SKM-1 (cell line): ENCODE data around the gene MYL5.
"Not testable (repeated sequence)": the region's sequence is repeated elsewhere in the genome, so short reads cannot be mapped to it uniquely, and the experiment has no call there.

Experiments
- DNase-seq: peaks from one replicate; lab custom pipeline; 2025; ENCODE audit not compliant: unreplicated experiment; lab: John Stamatoyannopoulos, UW

Gene MYL5

DNA sequence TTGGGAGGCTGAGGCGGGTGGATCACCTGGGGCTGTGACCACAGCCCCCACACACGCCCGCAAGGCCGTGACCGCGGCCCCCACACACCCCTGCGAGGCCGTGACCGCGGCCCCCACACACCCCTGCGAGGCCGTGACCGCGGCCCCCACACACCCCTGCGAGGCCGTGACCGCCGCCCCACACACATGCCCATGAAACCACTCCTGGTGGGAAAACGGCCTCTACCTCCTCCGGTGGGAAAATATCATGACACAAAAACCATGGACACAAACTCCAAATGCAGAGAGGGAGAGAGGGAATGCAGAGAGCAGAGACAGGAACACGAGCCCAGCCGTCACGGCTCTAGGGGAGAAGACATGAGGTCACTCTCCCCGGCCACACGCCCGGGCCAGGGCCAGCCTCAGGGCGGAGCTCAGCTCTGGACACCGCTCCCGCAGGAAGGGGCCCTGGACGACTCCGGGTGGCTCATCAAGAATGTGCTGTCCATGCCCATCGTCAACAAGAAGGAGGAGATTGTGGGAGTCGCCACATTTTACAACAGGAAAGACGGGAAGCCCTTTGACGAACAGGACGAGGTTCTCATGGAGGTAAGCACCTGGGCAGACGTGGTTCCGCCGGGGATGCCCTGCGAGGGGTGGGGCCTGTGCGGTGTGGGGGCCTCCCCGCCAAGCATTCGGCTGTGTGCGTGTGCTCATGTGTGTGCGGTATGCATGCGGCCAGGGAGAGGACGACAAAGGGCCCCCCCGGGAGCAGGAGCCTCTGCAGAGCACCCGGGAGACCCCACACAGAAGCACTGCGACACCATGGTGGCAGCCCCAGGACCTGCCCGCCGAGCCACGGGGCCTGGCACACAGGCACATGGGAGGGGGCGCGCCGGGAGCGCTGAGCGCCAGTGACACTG is 17.7 kb upstream of the MYL5 start:
- DNase-seq, result no peak

DNA sequence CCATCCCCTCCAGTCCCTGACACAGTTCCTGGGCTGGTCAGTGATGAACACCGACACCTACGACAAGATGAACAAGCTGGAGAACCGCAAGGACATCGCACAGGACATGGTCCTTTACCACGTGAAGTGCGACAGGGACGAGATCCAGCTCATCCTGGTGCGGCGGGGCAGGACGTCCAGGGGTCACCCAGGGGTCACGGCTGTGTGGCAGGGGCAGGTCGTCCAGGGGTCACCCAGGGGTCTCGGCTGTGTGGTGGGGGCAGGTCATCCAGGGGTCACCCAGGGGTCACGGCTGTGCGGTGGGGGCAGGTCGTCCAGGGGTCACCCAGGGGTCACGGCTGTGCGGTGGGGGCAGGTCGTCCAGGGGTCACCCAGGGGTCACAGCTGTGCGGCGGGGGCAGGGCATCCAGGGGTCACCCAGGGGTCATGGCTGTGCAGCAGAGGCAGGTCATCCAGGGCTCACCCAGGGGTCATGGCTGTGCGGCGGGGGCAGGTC is 17.0 kb upstream of the MYL5 start:
- no peak for DNase-seq

- DNase-seq, result no peak
Measured at GRCh38 chr4:657834-658667, 16.3 kb upstream of the MYL5 start.

- no peak for DNase-seq
Measured at GRCh38 chr4:658681-659667, 15.4 kb upstream of the MYL5 start.

- DNase-seq, result no peak
Measured at GRCh38 chr4:659851-660250, 14.5 kb upstream of the MYL5 start.

- no peak for DNase-seq
Measured at GRCh38 chr4:660401-660800, 13.9 kb upstream of the MYL5 start.

DNA sequence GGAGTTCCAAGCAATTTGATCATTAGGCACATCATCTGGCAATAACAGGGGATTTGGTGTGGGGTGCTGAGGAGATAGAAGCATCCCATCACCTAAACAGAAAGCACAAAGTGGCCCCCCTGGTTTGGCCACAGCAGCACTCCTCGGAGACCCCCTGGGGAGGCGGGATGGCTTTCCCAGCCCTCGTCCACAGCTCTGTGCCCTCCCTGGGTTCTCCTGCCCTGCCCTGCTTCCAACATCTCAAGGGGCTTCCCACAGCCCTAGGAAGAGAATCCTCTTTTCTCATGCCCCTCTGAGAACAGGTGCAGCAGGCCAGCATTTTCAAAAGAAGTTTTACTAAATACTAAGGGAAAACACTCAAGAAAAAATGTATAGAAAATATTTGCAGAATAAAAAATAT is 13.1 kb upstream of the MYL5 start:
- no peak for DNase-seq

DNA sequence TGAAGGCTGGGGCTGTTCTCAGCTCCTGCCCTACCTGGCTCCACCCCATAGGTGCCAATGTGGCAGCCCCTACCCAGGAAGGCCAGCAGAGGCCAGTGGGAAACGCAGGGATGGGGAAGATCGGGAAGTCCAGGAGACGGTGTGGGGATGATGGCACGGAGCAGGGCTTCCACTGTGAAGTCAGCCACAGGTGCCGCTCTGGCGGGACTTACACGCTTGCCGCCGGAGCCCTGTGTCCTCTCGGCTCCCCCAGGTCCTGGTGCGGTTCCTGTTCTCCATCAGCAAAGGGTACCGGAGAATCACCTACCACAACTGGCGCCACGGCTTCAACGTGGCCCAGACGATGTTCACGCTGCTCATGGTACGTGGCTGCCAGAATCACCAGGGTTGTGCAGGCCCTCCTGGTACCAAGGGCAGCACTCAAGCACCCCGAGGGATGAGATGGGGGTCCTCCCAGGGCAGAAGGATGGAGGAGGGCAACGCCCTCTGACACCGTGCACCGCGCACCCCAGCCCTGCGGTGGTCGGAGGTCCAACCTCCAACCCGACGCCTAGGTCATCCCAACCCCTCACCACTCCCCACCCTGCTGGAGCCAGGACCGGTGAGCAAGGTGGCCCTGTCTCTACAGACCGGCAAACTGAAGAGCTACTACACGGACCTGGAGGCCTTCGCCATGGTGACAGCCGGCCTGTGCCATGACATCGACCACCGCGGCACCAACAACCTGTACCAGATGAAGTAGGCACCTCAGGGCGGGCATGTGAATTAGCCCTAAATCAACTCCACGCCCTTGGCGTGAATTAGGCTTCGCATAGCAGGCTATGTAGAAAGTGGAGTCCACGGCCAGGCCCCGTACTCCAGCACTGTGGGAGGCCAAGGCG is 12.2 kb upstream of the MYL5 start:
- DNase-seq, result no peak

GRCh38 chr4:663046-663437 is 11.3 kb upstream of the MYL5 start:
- no peak for DNase-seq

GRCh38 chr4:663438-664428 is 10.6 kb upstream of the MYL5 start:
- no peak for DNase-seq

DNA sequence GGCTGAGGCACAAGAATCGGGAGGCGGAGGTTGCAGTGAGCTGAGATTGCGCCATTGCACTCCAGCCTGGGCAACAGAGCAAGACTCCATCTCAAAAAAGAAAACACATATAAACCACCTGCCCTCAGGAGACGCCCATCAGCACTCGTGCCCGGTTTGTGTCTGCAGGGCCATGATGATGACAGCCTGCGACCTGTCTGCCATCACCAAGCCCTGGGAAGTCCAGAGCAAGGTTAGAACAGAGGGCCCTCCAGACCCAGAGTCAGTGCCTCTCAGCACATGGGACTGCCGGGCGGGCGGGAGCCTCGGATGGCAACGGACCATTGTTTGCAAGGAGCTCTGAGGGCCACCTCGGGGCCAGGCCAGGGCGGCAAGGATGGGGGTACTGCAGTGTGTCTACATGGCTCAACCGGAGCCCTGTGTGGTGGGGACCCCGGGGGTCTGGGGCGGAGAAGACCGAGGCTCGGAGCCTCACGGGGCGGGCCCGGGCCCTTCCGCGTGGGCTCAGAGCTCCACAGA is 9.6 kb upstream of the MYL5 start:
- no peak for DNase-seq

DNA sequence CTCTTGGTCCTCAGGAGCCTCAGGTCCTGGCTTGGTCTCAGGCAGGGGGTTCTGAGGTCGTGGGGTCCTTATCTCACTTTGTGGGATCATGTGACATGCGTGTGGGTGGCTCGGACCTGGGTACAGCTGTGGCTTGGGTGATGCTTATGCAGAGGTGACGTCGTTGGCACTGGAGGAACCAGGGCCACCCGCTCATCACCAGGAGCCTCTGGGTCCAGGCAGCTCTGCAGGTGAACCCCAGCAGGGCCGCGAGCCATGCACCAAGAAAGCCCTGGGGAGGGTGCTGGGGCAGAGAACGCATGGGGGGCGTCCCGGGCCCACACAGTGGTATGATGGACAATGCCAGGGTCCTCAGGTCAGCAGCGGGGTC is 9.0 kb upstream of the MYL5 start:
- DNase-seq, result no peak

DNA sequence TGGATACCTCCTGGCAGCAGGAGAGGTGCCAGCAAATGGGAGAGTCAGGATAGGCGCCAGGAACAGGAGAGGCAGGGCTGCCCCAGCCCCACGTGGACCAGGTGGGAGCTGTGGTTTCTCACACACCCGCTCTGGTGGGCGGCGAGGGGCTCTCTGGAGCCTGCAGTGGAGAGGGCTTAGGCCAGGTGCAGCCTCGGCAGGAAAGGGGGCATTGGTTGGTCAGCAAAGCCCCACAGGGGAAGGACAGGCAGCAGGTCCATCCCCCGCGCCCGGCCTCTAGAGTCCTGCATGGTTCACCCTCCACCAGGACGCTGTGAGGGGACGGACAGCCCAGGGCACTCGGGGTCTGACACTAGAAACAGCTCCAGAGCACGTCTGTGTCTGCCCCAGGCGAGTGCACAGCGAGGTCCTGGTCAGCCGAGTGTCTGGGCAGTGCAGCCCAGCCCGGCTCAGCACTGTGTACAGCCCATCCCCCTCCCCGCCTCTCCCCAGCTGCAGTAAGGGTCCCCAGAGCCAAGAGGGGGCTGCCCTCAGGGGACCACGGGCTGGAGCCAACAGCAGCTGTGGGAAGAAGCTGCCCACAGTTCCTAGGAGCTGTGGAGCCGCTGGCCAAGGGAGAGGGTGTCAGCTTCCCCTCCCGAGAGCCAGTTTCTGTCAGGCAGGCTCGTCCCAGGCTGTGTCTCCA is 8.4 kb upstream of the MYL5 start:
- no peak for DNase-seq

DNA sequence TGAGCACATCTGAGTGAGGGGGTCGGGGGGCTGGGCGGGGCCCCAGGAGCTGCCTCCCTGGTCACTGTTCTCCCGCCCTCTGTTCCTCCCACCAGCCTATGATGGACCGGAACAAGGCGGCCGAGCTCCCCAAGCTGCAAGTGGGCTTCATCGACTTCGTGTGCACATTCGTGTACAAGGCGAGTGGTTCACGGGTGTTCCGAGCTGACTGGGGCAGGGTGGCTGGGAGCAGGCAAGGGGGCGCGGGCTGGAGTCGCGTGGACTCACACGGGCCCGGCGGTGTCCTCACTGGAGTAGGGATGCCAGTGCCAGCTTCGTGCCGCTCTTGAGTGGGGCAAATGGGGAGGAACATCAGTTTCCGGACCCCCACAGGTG is 7.9 kb upstream of the MYL5 start:
- no peak for DNase-seq

DNA sequence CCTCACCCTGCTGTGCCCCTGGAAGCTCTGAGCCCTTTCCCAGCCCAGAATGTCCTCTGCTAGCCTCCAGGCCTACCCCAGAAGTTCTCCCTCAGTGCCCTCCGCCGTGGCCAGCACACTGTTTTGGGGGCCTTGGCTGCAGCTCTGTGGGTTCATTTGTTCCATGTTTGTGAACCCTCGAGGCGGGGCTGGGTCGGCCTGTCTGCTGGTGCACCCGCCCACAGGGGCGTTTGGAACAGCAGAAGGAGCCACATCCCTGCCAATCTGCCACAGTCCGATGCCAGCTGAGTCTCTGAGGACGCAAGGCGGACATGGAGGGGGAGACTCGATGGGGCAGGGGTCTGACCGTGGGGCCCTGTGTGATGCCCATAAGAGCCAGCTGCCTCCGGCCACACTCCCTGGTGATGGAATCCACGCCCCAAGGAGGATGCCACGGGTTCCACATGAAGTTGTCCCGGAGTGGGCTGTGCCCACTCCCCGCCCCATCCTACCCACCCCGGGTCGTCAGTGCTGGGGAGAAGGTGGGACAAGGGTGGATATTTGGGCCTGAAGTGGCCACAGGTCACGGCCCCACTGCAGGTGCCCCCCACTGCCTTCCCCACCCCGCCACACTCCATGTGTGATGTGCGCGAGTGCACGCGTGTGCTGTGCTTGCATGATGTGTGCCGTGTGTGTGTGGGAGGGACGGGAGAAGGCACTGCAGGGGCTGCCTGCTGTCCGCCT is 7.4 kb upstream of the MYL5 start:
- no peak for DNase-seq

- DNase-seq, result no peak
Measured at GRCh38 chr4:667545-667925, 6.8 kb upstream of the MYL5 start.

- DNase-seq, result not testable (repeated sequence)
Measured at GRCh38 chr4:668219-668618, 6.1 kb upstream of the MYL5 start.
